DOHH2 (cell line): Measurements from ENCODE around the gene CTIF.

Experiments
- EZH2phosphoT487 ChIP-seq: fragments of 200-600 bp; sonication (generic); IDR thresholded peaks from 2 replicates; pipeline ENCODE4 v1.6.1; 2017; ENCODE audit warnings: borderline replicate concordance, mild to moderate bottlenecking, antibody characterized with exemption, low read length, moderate library complexity, mixed read lengths
- TF ChIP-seq, protein P1 (sequence below): fragments of 200-600 bp; sonication (generic); IDR thresholded peaks from one replicate; pipeline ENCODE4 v1.5.1; 2014; ENCODE audit warnings: antibody characterized with exemption, mild to moderate bottlenecking, low read depth, low read length; ENCODE audit not compliant: poor library complexity, severe bottlenecking

- TF ChIP-seq, protein P1, sequence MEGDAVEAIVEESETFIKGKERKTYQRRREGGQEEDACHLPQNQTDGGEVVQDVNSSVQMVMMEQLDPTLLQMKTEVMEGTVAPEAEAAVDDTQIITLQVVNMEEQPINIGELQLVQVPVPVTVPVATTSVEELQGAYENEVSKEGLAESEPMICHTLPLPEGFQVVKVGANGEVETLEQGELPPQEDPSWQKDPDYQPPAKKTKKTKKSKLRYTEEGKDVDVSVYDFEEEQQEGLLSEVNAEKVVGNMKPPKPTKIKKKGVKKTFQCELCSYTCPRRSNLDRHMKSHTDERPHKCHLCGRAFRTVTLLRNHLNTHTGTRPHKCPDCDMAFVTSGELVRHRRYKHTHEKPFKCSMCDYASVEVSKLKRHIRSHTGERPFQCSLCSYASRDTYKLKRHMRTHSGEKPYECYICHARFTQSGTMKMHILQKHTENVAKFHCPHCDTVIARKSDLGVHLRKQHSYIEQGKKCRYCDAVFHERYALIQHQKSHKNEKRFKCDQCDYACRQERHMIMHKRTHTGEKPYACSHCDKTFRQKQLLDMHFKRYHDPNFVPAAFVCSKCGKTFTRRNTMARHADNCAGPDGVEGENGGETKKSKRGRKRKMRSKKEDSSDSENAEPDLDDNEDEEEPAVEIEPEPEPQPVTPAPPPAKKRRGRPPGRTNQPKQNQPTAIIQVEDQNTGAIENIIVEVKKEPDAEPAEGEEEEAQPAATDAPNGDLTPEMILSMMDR, result no peak
- no peak for TF ChIP-seq EZH2phosphoT487
Observed at GRCh38 chr18:48826271-48826670, 287.4 kb downstream of the CTIF start.
